Stimulated activated effector memory CD8-positive, alpha-beta T cell treated with anti-CD3 and anti-CD28 coated beads, Interleukin-12 subunit alpha, Interleukin-12 subunit beta, amount 100 ng/mL, for 72 hours (primary cell): ENCODE measurements around the gene TMEM115.

Source experiments
- ATAC-seq: fragments of 150-1000 bp; cut with Tn5 transposase; 2 replicates; pipeline ENCODE4 v1.10.0; 2021
- DNase-seq, 2 donors: peaks; one replicate each; pipeline ENCODE4 v3.0.0; 2021 to 2022; ENCODE audit warnings: low spot score in 2 of 2
- H3K27ac Mint-ChIP-seq: one replicate; pipeline ENCODE4 v1.8.0; 2022; ENCODE audit warnings: mild to moderate bottlenecking, mixed read lengths
- H3K36me3 Mint-ChIP-seq: one replicate; pipeline ENCODE4 v1.8.0; 2022; ENCODE audit warnings: mild to moderate bottlenecking, mixed read lengths
- H3K4me1 Mint-ChIP-seq: one replicate; pipeline ENCODE4 v1.8.0; 2022; ENCODE audit warnings: mixed read lengths
- H3K4me3 Mint-ChIP-seq: one replicate; pipeline ENCODE4 v1.8.0; 2022; ENCODE audit warnings: mild to moderate bottlenecking, mixed read lengths
- H3K9me3 Mint-ChIP-seq: one replicate; pipeline ENCODE4 v1.8.0; 2022; ENCODE audit warnings: mixed read lengths

Gene TMEM115

DNA sequence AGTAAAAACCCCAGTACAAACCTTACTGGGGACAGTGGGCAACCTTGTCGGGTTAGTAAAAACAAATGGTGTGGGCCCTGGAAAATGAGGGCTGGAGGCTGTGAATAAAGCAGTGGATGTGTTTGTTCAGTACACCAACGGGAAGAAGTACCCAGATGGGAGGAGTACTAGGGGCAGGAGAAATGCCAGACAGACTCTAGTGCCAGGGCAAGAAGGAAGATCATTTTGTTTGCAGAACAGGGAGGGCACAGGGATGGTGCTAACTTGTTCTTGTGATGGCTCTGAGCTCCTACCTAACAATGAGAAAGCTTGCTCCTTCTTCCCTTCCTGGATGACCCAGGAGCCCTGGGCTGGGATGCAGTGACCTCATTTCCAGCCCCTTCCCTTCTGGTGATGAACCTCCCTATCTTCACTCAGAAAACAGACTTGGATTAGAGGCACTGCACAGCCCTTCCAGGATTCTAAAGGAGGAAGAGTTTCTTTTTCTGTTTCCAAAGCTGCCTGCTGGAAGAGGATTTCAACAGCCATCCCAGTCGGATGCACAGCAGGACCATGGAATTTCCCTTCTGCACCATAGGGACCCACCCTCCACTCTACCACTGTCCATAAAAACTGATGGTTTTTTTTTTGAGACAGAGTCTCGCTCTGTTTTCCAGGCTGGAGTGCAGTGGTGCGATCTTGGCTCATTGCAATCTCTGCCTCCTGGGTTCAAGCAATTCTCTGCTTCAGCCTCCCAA lies 24.8 kb downstream of the TMEM115 start:
- no peak for ATAC-seq
- H3K36me3 Mint-ChIP-seq = peaks cover 100% of the 10 kb centered on the region
- peak overlapping the region; percentile 93 for H3K4me3 Mint-ChIP-seq
- H3K27ac Mint-ChIP-seq = peak overlapping the region; percentile 96
- DNase-seq = no peak
- H3K4me1 Mint-ChIP-seq = peaks cover 50% of the 10 kb centered on the region
- H3K9me3 Mint-ChIP-seq = no peaks in the 10 kb centered on the region

DNA sequence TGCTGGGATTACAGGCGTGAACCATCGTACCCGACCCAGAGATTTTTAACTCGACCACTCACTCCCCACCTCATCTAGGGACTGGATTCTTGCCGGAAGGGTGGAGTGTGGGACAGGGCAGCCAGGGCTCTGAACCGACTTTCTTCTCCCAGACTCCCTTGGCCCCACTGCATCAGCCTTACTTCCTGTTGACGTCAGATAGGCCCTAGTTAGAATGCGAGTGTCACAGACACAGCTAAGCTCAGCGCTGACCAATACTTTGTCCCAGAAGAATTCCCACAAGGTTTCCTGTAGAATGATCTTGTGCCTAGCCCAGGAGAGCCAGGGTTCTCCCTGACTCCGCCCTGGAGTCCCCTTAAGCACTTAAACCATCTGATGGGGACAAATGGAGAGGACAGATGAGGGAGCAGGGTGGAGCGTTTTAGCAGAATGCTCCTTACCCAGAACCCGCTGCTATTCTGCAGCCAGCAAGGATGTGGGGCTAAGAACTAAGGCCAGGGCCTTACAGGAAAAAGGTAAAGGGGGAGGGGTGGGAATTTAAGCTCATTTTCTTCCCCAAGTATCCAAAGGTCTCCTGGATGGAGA lies 25.5 kb downstream of the TMEM115 start:
- ATAC-seq = no peak
- peaks cover 43% of the 10 kb centered on the region for H3K4me1 Mint-ChIP-seq
- no peak for DNase-seq
- peak overlapping the region; percentile 96 for H3K27ac Mint-ChIP-seq
- peaks cover 100% of the 10 kb centered on the region for H3K36me3 Mint-ChIP-seq
- H3K9me3 Mint-ChIP-seq = no peaks in the 10 kb centered on the region
- peak overlapping the region; percentile 93 for H3K4me3 Mint-ChIP-seq

DNA sequence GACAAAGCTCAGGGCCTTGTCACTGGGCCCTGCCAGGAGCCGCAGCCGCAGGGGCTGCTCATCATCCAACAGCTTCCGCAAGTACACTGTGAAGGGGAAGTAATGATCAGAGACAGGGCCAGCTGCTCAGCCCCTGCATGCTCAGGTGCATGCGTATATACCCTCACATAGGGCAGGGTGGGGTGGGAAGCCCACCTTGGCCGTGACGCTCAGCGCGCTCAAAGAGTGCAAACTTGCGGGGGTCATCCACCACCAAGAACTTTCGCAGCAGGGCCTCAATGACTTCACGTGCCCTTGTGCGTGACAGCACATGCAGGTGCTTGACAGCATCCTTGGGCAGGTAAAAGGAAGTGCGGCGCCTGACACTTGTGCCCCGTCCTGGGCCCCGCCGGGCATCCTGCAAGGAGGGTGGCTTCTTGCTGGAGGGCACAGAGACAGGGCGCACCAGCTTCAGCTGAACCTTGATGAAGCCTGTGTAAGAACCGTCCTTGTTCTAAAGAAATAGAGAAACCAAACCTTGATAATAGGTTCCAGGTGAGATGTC lies 27.9 kb downstream of the TMEM115 start:
- Mint-ChIP-seq H3K4me3 (no peak overlapping the region), H3K27ac (no peak overlapping the region), H3K4me1 (peaks cover 41% of the 10 kb centered on the region), H3K9me3 (no peaks in the 10 kb centered on the region), H3K36me3 (peaks cover 93% of the 10 kb centered on the region)
- DNase-seq (no peak), ATAC-seq (no peak)

DNA sequence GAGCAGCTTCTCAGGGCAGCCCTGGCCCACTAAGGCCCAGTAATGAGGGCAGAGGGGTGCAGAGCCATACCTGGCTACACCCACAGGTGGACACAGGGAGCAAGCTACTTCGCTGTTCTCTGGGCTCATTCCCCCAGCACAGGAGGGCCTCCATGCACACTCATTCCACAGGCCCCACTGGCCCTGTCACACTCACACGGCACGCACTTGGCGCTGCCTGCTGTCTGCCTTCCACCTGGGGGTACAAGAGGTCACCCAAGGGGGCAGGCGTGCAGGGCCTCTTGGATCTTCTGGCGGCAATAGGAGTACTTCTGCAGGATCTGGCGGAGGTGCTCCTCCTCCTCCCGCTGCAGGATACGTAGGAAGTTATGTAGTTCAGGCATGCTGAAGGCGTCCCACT lies 29.0 kb downstream of the TMEM115 start:
- Mint-ChIP-seq H3K4me1 (peaks cover 35% of the 10 kb centered on the region), H3K4me3 (no peak overlapping the region), H3K27ac (peak overlapping the region; percentile 37), H3K36me3 (peaks cover 91% of the 10 kb centered on the region), H3K9me3 (no peaks in the 10 kb centered on the region)
- DNase-seq (no peak), ATAC-seq (no peak)

DNA sequence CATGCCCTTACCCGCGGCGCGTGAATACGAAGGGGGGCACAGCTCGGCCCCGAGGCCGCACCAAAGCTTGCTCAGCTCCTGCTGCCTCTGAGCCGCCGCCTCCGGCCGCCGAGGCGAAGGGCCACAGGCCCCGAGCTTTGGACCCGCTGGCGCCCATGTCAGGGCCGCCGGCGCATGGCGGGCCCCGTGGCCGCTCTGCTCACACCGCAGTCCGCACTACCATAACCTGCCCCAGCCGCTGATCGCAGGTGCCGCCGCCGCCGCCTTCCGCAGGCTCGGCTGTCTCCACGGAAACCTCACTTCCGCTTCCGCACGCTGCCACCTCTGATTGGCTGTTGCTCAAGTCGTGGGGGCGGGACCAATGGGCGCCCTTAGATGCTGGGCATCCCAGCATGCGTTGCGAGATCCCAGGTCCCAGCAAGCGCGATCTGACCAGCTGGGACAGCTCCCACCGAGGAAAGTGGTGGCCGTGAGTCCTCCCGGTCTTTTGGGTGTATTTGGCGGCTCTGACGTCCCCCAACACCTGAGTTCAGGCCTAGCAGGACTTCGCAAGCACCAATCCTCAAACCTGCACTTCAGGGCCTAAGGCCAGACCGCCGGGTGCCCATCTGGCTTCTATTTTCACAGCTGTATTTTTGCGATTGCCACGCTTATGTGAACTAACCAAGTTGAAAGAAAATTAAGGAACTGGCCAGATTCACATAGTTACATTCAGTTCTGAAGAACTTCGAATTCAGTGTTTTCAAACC lies 31.2 kb downstream of the TMEM115 start, which contains the start of gene TUSC2:
TUSC2 (minus strand) TSS at position 281 of the 749 bp plus-strand sequence; CDS start at position 157, 124 bp downstream.
- DNase-seq = peak; percentile 82 to 95
- Mint-ChIP-seq H3K36me3 (peaks cover 77% of the 10 kb centered on the region), H3K4me3 (peak within 1 kb of the TSS; percentile 80), H3K9me3 (no peaks in the 10 kb centered on the region), H3K4me1 (peaks cover 24% of the 10 kb centered on the region), H3K27ac (peak within 1 kb of the TSS; percentile 88)
- peak; percentile 92 for ATAC-seq

DNA sequence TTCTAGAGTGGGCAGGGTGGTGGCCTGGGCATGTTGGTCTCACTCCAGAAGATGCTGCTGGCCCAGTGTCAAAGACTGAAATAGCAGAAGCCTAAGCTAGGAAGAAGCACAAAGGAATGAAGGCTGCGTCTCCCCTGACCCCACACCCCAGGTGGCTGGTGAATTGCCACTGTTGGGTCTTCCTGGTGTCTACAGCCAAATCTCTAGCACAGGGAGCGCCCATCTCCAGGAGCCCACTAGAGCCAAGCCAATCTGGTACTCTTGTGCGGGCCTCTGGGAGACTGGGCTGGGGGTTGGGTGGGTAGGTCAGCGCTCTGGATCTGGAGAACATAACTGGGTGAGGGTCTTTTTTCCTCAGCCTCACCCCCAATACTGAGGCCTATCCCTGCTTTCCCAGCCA lies 32.2 kb downstream of the TMEM115 start:
- peaks cover 67% of the 10 kb centered on the region for H3K36me3 Mint-ChIP-seq

DNA sequence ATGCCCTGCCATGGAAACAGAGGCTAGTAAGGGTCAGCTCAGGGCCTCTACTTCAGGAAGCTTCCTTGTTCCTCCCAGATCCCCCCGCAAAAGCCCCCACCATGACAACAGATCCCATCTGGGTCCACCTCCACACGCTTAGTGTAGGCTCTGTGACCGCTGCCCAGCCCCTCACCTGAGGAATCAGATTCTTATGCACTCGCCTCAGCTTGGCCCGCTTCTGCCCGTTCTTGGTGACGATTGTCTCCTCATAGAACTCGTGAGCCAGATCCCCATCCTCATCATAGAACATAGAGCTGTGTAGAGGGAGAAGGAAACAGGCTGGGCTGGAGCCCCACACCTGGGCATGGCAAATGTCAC lies 33.2 kb downstream of the TMEM115 start:
- no peaks in the 10 kb centered on the region for H3K9me3 Mint-ChIP-seq
- H3K4me3 Mint-ChIP-seq = peak overlapping the region; percentile 80
- DNase-seq (no peak), ATAC-seq (no peak)
- H3K27ac Mint-ChIP-seq = no peak overlapping the region
- peaks cover 30% of the 10 kb centered on the region for H3K4me1 Mint-ChIP-seq
- H3K36me3 Mint-ChIP-seq = peaks cover 57% of the 10 kb centered on the region

More for the DNA sequence above, 32.2 kb downstream of the TMEM115 start:
- no peaks in the 10 kb centered on the region for H3K9me3 Mint-ChIP-seq
- H3K4me3 Mint-ChIP-seq = peak overlapping the region; percentile 80
- peak overlapping the region; percentile 88 for H3K27ac Mint-ChIP-seq
- no peak for DNase-seq
- ATAC-seq = no peak
- peaks cover 30% of the 10 kb centered on the region for H3K4me1 Mint-ChIP-seq

DNA sequence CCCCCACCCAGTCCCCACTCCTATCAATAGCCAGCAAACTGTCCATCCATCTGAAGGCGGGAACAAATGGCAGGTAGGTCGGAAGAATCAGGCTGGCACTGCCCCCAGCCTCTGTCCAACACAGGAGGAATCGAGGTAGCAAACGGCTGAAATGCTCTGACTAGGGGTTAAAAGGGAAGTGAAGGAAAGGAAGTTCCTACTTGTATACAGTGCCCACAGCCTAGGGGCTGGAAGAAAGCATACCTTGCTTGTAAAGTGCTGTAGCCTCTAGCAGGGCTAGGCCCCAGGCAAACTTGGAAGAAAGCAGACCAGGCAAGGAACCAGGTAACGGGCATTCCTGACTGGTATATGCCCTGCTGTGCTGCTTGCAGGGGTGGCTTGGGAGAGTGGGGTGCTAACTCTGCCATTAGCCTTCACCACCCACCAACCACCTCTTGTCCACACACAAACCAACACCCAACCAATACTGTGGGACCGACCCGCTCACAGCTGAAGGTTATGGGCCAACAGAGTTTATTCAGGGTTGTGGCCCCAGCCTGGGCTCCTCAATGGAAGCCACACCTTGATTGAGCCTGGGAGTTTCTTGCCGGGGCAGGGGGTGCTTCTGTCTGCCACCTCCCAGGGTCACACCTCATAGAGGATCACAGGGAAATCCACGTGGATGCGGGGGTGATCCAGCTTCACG lies 33.7 kb downstream of the TMEM115 start:
- Mint-ChIP-seq H3K4me1 (peaks cover 31% of the 10 kb centered on the region), H3K27ac (peak overlapping the region; percentile 91), H3K36me3 (peaks cover 52% of the 10 kb centered on the region), H3K4me3 (no peak overlapping the region), H3K9me3 (no peaks in the 10 kb centered on the region)
- DNase-seq = no peak
- ATAC-seq = no peak

DNA sequence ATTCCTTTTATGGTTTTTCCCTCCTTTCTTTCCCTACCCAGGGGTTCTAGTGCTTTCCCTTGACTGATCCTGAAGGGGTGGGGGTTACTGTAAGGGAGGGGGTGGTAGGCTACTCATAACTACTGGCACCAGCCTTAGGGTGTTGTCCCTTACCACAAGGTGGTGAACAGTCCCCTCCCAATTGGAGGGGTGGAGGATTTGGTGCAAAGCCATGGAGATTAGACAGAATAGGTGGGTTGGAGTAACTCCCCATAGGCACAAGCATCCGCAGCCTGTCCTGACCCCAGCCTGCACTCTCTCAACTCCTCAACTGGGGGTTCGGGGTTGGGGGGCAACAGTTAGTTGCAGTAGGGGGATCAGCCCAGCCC lies 34.2 kb downstream of the TMEM115 start:
- Mint-ChIP-seq H3K4me1 (peaks cover 37% of the 10 kb centered on the region), H3K27ac (peak overlapping the region; percentile 91), H3K9me3 (no peaks in the 10 kb centered on the region), H3K4me3 (no peak overlapping the region), H3K36me3 (peaks cover 46% of the 10 kb centered on the region)
- ATAC-seq (no peak), DNase-seq (no peak)

DNA sequence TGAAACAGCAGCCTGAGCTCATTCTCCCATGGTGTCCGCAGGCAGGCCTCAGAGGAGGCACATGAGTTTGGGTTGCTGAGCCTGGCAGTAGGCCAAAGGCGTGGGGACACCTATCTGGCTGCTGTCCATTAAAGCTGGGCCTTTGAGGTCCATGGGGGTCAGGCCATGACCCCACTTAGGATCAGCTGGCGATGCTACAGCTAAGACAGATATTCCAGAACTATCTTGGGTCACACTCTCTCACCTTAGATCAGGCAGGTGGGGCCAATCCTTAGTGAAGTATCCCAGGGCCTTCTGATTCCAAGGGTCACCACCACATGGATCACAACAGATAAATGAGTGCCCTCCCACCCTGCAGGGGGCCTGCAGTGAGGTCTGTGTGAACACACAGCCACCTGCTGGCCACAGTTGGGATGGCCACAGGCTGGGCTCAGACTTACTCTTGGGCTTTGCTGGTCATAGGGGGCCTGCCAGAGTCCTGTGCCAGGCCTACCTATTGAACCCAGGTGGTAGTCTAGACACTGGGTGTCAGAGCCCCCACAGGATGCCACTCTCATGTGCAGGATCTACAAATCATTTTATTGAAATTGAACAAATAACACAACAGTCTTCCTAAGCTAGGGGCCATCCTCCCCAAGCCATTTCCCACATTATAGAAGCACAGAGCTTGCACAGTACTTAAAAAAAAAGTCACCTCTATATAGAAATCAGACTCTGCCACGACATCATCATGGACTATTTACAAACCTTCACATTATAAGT lies 34.8 kb downstream of the TMEM115 start:
- ATAC-seq = peak; percentile 42
- peaks cover 42% of the 10 kb centered on the region for H3K4me1 Mint-ChIP-seq

DNA sequence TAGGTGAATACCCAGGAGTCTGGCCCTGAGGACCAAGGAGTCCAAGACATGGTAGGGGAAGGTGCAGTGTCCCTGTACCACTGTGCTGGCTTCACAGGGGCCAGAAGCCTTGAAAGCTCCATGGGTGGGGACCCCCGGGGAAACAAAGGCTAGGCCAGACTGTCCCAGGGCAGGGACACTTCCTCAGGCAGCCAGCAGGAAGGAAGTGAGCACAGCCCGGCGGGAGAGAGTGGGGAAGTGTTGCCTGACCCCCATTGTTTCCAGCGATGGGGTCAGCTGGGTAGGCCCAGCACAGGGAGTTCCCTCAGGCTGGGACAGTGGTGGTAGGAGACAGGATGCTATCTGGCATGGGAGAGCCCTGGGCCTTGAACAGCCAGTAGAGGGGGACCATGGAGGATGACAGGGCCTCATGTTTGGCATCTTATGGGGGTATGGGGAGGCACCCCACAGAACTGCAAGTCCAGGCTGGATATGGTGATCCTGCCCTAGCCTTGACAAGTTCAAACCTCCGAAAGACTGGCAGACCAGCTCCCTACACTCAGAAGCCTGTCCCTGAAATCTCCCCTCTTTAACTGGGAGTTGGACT lies 35.6 kb downstream of the TMEM115 start:
- Mint-ChIP-seq H3K9me3 (no peaks in the 10 kb centered on the region), H3K4me3 (peak overlapping the region; percentile 78), H3K36me3 (peaks cover 33% of the 10 kb centered on the region), H3K27ac (peak overlapping the region; percentile 91), H3K4me1 (peaks cover 50% of the 10 kb centered on the region)
- DNase-seq (no peak), ATAC-seq (no peak)

More for the DNA sequence above, 34.8 kb downstream of the TMEM115 start:
- Mint-ChIP-seq H3K36me3 (peaks cover 41% of the 10 kb centered on the region), H3K9me3 (no peaks in the 10 kb centered on the region), H3K27ac (peak overlapping the region; percentile 91), H3K4me3 (no peak overlapping the region)
- DNase-seq = peak; percentile 52 to 82

DNA sequence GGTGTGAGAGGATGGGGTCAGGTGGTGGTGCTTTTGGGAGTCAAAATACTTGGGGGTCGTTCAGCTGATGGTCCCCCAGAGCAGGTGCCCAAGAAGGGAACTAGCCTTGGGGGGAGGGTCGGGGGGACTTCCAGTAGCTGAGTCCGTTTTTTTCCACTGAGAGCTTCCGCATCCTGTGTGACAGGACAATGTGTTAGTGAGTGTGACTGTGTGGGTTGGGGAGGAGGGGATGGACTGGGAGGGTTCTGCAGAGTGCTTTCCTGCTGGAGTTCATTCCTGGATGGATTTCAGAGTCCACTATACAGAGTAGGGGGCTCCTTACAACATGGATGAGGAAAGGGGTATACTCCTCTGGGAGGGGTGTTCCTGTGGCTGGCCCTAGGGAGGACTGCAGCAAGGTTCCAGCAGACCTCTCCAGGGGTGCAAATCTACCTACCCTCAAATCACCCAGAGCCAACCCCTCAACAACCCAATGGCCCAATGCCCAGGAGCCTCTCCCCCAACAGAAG lies 36.2 kb downstream of the TMEM115 start:
- Mint-ChIP-seq H3K4me3 (peak overlapping the region; percentile 78), H3K27ac (peak overlapping the region; percentile 91), H3K4me1 (peaks cover 56% of the 10 kb centered on the region), H3K36me3 (peaks cover 27% of the 10 kb centered on the region), H3K9me3 (no peaks in the 10 kb centered on the region)
- DNase-seq = no peak
- ATAC-seq = no peak

DNA sequence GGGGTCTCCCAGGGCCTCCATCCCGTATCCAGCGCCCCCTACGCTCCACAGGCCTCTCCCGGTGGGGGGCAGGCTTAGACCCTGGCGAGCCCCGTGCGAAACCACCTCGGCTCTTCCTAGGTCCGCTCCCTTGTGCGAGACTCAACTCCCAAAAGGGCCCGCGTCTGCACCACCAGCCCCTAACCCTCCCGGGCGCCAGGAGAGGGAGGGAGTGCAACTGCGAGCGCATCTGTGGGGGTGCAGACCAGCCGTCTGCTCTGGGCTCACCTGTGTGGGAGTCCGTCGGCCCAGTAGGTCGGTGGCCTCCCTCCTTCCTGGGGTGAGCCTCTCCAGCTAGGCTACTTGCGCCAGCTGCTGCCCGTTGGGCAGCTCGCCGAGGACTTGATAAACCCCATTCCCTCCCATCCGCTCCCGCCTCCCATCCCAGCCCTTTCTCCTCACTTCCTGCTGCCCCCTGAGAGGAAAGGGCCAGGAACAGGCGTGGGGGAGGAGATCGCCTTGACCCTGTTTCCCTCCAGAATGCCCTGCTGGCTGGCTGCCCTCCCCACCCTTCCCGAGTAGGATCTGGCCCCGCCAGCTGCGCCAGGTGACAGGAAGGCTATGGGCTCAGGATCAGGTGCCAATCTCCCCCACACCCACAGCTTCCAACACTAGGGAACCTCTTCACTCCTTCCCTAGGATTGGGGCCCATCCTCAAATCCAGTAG lies 36.8 kb downstream of the TMEM115 start, which contains the start of gene HYAL2:
HYAL2 (minus strand) TSS at position 360 of the 706 bp plus-strand sequence. CDS start 2,256 bp downstream, outside the sequence.
- peaks cover 57% of the 10 kb centered on the region for H3K4me1 Mint-ChIP-seq
- DNase-seq = no peak
- H3K4me3 Mint-ChIP-seq = peak within 1 kb of the TSS; percentile 78
- no peak for ATAC-seq
- peak within 1 kb of the TSS; percentile 98 for H3K27ac Mint-ChIP-seq
- no peaks in the 10 kb centered on the region for H3K9me3 Mint-ChIP-seq
- peaks cover 23% of the 10 kb centered on the region for H3K36me3 Mint-ChIP-seq
